Stomach smooth muscle (tissue), 2 donors: ENCODE measurements around the gene EGFL8.
"Not testable (repeated sequence)": the region's sequence is repeated elsewhere in the genome, so short reads cannot be mapped to it uniquely, and the experiment has no call there.

Experiments
- H3K27ac ChIP-seq: one replicate; pipeline ENCODE4 v1.7.0; 2013; ENCODE audit warnings: mild to moderate bottlenecking, low read length, inconsistent platforms
- H3K27me3 ChIP-seq, 2 donors: one replicate each; pipeline ENCODE4 v1.7.0; 2013; ENCODE audit warnings: low read length in 2 of 2; ENCODE audit not compliant: insufficient read depth in 2 of 2, control insufficient read depth in 1 of 2
- H3K36me3 ChIP-seq, 2 donors: one replicate each; pipeline ENCODE4 v1.7.0; 2013; ENCODE audit warnings: low read length in 2 of 2; ENCODE audit not compliant: control insufficient read depth in 2 of 2, insufficient read depth in 2 of 2
- H3K4me1 ChIP-seq: one replicate; pipeline ENCODE4 v1.7.0; 2013; ENCODE audit warnings: low read length; ENCODE audit not compliant: control insufficient read depth, insufficient read depth
- H3K4me3 ChIP-seq, 2 donors: one replicate each; pipeline ENCODE4 v1.7.0; 2013; ENCODE audit warnings: low read length in 2 of 2
- H3K9ac ChIP-seq, 2 donors: one replicate each; pipeline ENCODE4 v1.7.0; 2013; ENCODE audit warnings: low read length in 2 of 2, mild to moderate bottlenecking in 1 of 2
- H3K9me3 ChIP-seq, 2 donors: one replicate each; pipeline ENCODE4 v1.7.0; 2013; ENCODE audit warnings: low read length in 2 of 2; ENCODE audit not compliant: control insufficient read depth in 2 of 2
- donor health status: healthy.
- donor health status: Pancreatic carcinoma.

EGFL8 gene

DNA sequence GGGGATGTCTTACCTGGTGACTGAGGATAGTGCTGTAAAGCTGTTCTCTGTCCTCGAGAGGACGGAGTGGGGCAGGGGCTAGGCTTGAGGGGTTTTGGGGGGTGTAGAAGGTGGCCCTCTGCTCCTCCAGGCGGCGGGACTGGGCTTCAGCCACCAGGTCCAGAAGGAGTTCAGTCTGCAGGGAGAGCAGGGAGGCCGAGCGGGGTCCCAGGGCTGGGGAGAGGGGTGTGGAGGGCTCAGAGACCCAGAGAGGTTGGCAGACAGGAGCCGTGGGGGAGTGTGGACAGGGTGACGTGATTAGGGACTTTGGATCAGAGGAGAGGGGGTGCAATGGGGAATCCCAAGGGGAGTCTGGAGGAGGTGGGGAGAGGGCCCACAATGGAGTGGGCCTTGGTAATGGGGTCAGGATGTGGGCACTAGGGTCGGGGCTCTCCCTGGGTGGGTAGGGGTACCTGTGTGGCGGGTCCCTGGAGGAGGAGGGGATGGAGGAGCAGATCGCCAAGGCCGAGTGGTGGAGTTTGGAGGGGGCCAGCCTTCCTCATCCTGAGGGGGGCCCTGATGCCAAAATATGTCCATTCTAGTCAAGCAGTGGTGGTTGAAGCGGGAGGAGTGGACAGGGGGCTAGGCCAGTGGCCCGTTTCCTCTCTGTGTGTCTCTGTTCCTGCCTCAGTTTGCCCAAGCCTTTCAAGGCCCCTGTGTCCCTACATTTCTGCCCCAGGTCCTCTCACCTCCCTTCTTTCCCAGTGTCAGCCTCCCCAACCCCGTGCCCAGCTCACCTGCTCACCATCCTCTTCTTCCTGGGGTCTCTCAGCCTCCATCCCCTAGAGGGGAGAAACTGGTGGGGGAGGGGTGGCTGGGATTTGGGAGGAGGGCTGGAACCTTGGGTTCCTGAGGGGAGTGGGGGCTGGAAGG lies 27.6 kb downstream of the EGFL8 start:
- Histone ChIP-seq H3K27me3 (no peaks in the 10 kb centered on the region), H3K9me3 (no peaks in the 10 kb centered on the region), H3K27ac (peak overlapping the region; percentile 98), H3K4me1 (peaks cover 61% of the 10 kb centered on the region), H3K36me3 (peaks cover 1 to 11% of the 10 kb centered on the region in 2 donors), H3K4me3 (peak overlapping the region in 1 of 2 donors; percentile 55), H3K9ac (peak overlapping the region; percentile 36 to 92)

DNA sequence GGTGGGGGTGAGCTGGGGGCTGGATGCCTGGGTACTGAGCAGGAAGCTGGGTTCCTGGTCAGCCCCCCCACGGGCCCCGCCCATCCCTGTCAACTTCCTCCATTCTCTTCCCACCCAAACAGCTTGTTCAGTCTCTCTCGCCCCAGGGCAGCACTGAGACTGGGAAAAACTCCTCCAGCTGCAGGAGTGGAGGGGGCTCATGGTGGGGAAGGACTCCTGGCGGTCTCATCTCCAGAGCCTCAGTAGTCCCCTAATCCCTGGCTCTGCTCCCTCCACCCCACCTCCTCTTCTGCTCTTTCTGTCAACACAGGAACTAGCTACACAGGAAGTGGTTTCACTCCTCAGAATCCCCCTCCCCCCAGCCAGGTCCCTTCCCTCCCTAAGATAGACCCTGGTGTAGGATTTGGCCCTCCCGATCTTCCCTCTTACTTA lies 28.2 kb downstream of the EGFL8 start, which contains the start of gene GPSM3:
Gene GPSM3, minus strand, starts transcription at position 36 of the 432 bp plus-strand sequence. CDS start 130 bp downstream, outside the sequence.
- peak within 1 kb of the TSS in 1 of 2 donors; percentile 55 for H3K4me3 ChIP-seq
- no peaks in the 10 kb centered on the region for H3K9me3 ChIP-seq
- peak within 1 kb of the TSS; percentile 36 to 92 for H3K9ac ChIP-seq
- H3K27ac ChIP-seq, result peak within 1 kb of the TSS; percentile 98
- H3K27me3 ChIP-seq, result no peaks in the 10 kb centered on the region
- peaks cover 60% of the 10 kb centered on the region for H3K4me1 ChIP-seq
- peaks cover 0 to 4% of the 10 kb centered on the region in 2 donors for H3K36me3 ChIP-seq

DNA sequence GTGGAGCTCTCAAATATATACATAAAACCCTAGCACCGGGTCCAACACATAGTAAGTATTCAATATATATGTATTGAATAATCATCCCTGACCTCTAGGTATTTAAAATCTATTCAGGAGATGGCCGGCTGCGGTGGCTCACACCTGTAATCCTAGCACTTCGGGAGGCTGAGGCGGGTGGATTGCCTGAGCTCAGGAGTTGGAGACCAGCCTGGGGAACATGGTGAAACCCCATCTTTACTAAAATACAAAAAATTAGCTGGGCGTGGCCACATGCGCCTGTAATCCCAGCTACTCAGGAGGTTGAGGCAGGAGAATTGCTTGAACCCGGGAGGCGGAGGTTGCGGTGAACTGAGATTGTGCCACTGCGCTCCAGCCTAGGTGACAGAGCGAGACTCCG lies 28.7 kb downstream of the EGFL8 start:
- Histone ChIP-seq H3K4me1 (peaks cover 55% of the 10 kb centered on the region), H3K4me3 (peak overlapping the region in 1 of 2 donors; percentile 15), H3K27ac (peak overlapping the region; percentile 31)
- not testable (repeated sequence) for H3K36me3 ChIP-seq, H3K9me3 ChIP-seq, H3K9ac ChIP-seq, H3K27me3 ChIP-seq

DNA sequence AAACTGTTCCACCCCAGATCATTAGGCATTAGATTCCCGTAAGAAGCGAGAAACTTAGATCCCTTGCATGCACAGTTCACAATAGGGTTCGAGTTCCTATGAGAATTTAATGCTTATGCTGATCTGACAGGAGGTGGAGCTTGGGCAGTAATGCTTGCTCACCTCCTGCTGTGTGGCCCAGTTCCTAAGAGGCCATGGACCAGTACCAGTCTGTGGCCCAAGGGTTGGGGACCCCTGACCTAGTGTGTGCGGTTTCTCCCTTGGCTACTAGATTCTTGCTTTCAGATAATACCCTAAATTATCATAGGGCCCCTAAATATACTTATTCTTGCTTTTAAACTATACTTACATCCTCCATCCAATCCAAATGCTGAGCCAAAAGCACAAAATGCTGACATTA lies 30.0 kb downstream of the EGFL8 start:
- H3K9me3 ChIP-seq, result no peaks in the 10 kb centered on the region
- H3K9ac ChIP-seq, result peak overlapping the region; percentile 21 to 69
- H3K27me3 ChIP-seq, result no peaks in the 10 kb centered on the region
- no peak overlapping the region for H3K4me3 ChIP-seq
- H3K4me1 ChIP-seq, result peaks cover 44% of the 10 kb centered on the region
- H3K36me3 ChIP-seq, result no peaks in the 10 kb centered on the region
- peak overlapping the region; percentile 95 for H3K27ac ChIP-seq

DNA sequence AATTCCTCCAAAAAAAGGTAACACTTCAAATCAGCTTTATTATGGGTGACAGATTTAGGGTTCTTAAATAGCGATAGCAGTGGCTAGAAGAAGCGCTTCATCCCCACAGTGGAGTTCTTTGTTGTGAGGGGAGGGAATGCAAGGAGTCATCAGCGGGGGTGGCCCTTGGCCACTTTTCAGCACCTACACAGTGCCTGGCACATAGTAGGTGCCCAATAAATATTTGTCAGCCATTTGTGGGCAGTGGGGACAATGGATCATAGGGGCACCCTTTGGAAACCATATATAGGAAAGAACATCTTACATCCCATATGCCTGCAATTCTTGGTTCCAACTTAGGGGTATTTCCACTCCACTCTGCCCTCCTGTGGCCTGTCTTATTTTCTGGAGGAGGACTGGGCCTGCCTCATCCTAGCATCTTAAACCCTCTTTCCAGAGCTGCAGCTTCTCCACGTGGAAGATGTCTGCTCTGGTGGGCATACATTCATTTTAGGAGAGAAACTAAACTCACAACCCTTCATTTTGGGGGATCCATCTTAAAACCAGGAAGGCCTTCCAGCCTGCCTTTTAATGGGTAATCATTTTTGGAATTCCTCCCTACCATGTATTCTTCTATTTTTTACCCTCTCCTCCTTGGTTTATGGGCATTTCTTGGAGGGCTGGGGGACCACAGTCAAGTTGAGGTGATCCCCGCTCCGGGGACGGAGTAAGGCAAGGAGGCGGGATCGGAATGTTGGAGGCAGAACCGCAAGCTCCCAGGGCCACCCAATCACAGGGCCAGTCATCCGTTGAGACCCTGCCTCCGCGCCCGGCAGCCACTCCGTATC lies 30.6 kb downstream of the EGFL8 start:
- Histone ChIP-seq H3K36me3 (no peaks in the 10 kb centered on the region), H3K27me3 (no peaks in the 10 kb centered on the region), H3K4me3 (peak overlapping the region; percentile 70 to 97), H3K27ac (peak overlapping the region; percentile 95), H3K4me1 (peaks cover 44% of the 10 kb centered on the region), H3K9ac (peak overlapping the region; percentile 69 to 70), H3K9me3 (no peaks in the 10 kb centered on the region)

DNA sequence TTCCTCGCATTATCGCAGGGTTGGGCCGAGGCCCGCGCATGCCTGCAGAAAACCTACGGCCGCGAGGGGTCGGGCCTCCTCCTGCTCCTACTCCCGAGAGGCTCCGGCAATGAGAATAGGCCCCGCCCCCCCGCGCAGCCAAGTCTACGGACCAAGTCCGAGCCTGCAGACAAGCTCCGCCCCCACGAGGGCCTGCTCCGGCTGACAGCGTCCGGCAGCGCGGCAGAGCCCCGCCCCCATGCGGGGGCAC lies 31.2 kb downstream of the EGFL8 start:
- peak overlapping the region; percentile 100 for H3K27ac ChIP-seq
- no peak overlapping the region for H3K9ac ChIP-seq
- H3K27me3 ChIP-seq, result no peaks in the 10 kb centered on the region
- H3K36me3 ChIP-seq, result no peaks in the 10 kb centered on the region
- peak overlapping the region in 1 of 2 donors; percentile 97 for H3K4me3 ChIP-seq
- H3K9me3 ChIP-seq, result no peaks in the 10 kb centered on the region
- H3K4me1 ChIP-seq, result peaks cover 40% of the 10 kb centered on the region

DNA sequence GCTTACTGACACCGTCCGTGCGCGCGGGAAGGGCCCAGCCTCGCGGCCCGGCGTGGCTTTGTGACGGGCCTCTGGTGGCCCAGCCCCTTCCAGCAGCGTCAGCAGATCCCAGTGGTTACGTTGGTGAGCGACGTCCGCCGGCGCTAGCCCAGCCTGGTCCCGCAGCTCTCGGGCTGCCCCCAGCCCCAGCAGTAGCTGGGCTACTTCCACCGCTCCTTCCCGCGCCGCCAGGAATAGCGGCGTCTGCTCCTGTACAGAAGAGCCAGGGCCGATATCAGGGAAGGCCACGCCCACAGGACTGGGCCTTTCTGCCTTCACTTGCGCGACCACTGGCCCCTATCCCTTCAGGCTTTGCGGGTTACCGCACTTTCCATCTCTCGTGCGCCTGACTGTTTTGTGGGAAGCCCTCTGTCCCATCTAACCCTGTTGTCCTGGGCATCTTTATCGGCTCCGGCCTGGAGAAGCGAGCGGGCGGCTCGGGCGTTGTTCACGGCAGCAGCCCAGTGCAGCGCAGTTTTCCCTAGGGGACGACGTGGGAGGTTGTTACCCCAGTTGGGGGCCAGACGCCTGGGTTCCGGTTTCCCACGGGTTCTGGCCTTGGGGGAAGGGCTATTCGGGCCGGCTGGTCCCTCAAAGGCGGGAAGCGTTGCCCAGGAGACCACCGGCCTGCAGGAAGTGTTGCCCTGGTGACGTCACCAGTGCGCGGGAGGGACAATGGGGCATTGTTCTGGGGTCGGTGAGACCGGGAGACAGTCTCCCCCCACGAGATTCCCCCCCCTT lies 31.7 kb downstream of the EGFL8 start:
- Histone ChIP-seq H3K27ac (peak overlapping the region; percentile 100), H3K36me3 (no peaks in the 10 kb centered on the region), H3K4me3 (peak overlapping the region; percentile 92 to 97), H3K4me1 (peaks cover 35% of the 10 kb centered on the region), H3K27me3 (peaks cover 0 to under 1% of the 10 kb centered on the region in 2 donors), H3K9ac (peak overlapping the region; percentile 100), H3K9me3 (no peaks in the 10 kb centered on the region)

DNA sequence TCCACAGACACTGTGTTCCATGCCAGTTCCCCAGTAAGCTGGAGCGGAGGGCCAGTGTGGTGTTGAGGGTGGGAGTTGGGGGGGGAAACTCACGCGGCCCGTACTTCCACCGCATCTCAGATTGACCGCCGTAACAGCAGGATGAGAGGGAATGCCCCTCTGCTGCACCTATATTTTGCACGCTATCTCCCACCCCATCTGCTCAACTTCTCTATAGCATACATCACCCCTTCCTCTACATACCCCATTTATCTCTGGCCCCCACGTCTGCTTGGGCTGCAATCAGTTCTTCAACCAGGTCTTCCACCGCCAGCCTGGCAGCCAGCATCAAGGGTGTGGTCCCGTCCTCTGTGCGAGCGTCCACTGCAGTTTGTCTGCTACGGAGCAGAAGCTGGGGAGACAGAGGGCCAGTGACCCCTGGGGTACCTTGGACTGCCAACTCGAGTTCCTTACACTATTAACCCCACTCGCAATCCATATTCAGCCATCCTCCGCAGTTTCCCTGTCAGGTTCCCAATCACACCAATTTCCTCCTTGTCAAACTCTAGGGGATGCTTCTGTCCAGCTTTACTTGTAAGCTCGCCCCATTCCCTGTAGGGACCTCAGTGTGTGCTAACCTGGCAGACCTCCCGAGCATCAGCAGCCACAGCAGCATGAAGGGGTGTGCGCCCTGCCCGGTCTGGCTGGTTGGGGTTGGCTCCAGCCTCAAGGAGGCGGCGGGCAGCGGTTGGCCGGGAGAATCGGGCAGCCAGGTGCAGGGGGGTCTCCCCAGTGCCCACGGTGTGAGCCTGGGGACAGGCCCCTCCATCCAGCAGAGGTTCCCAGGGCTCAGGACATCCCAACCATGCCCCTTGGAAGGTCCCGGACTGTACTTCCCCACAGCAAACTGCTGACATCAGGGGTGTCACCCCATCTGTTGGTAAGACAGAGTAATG lies 32.6 kb downstream of the EGFL8 start:
- Histone ChIP-seq H3K27me3 (peaks cover 4 to 6% of the 10 kb centered on the region in 2 donors), H3K36me3 (no peaks in the 10 kb centered on the region), H3K9me3 (no peaks in the 10 kb centered on the region), H3K4me1 (peaks cover 27% of the 10 kb centered on the region), H3K27ac (peak overlapping the region; percentile 100), H3K9ac (peak overlapping the region; percentile 100), H3K4me3 (peak overlapping the region; percentile 92 to 97)

DNA sequence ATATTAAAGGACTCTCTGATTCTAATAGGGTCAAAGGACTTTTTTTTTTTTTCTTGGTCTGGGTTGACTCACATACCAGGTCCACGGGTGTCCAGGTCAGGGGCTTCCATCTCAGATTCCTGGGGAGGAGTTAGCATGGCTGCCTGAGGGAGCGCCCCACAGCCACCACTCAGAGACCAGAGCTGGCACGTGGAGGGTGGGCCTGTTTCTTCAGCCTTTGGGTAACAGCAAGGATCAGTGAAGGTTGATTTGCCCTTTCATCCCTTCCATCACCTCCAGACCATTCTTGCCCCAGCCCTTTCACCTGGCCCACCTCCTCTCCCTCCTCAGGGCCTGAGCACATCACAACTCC lies 33.9 kb downstream of the EGFL8 start:
- Histone ChIP-seq H3K4me1 (peaks cover 25% of the 10 kb centered on the region), H3K27ac (no peak overlapping the region), H3K27me3 (peaks cover 4 to 9% of the 10 kb centered on the region in 2 donors), H3K9me3 (no peaks in the 10 kb centered on the region), H3K36me3 (no peaks in the 10 kb centered on the region), H3K4me3 (no peak overlapping the region), H3K9ac (no peak overlapping the region)
